WERI-Rb-1 (cell line): Measurements from ENCODE around the gene POC5.

Experiments used
- DNase-seq: peaks from one replicate; pipeline ENCODE4 v3.0.0-alpha.2; 2020
- H3K27ac ChIP-seq: fragments of 250-450 bp; sonication (Bioruptor Pico); 2 replicates; pipeline ENCODE4 v1.5.1; 2020; ENCODE audit warnings: mild to moderate bottlenecking, moderate library complexity
- H3K27me3 ChIP-seq: fragments of 250-450 bp; sonication (Bioruptor Pico); 2 replicates; pipeline ENCODE4 v1.5.1; 2021; ENCODE audit warnings: mild to moderate bottlenecking, low read depth, moderate library complexity; ENCODE audit not compliant: insufficient read depth, severe bottlenecking
- H3K36me3 ChIP-seq: fragments of 250-450 bp; sonication (Bioruptor Pico); 2 replicates; pipeline ENCODE4 v1.5.1; 2020; ENCODE audit warnings: mild to moderate bottlenecking, moderate library complexity
- H3K4me3 ChIP-seq: 2 replicates; pipeline ENCODE4 v1.5.1; 2011; ENCODE audit warnings: low read depth, mild to moderate bottlenecking, control low read depth, low read length
- H3K9me3 ChIP-seq: fragments of 250-450 bp; sonication (Bioruptor Pico); 2 replicates; pipeline ENCODE4 v1.5.1; 2021; ENCODE audit warnings: mild to moderate bottlenecking, moderate library complexity; ENCODE audit not compliant: severe bottlenecking
- CTCF ChIP-seq: IDR thresholded peaks from 2 replicates; pipeline ENCODE4 v1.5.1; 2011; ENCODE audit warnings: low read depth, mild to moderate bottlenecking, control low read depth, inconsistent platforms, low read length

The POC5 gene

GRCh38 chr5:75653521-75653920 lies 63.7 kb downstream of the POC5 start:
- H3K36me3 ChIP-seq = no peaks in the 10 kb centered on the region
- TF ChIP-seq CTCF = no peak

GRCh38 chr5:75651575-75652238 lies 65.5 kb downstream of the POC5 start:
- no peak overlapping the region for H3K4me3 ChIP-seq
- no peaks in the 10 kb centered on the region for H3K27me3 ChIP-seq
- no peaks in the 10 kb centered on the region for H3K36me3 ChIP-seq
- no peaks in the 10 kb centered on the region for H3K9me3 ChIP-seq
- TF ChIP-seq CTCF = no peak
- H3K27ac ChIP-seq = no peak overlapping the region
- no peak for DNase-seq

More at GRCh38 chr5:75653521-75653920, 63.7 kb downstream of the POC5 start:
- no peak for DNase-seq
- Histone ChIP-seq H3K27me3 (no peaks in the 10 kb centered on the region), H3K27ac (no peak overlapping the region), H3K9me3 (no peaks in the 10 kb centered on the region), H3K4me3 (no peak overlapping the region)

GRCh38 chr5:75648712-75649111 lies 68.5 kb downstream of the POC5 start:
- Histone ChIP-seq H3K9me3 (no peaks in the 10 kb centered on the region), H3K27me3 (no peaks in the 10 kb centered on the region), H3K4me3 (no peak overlapping the region), H3K36me3 (no peaks in the 10 kb centered on the region), H3K27ac (no peak overlapping the region)
- TF ChIP-seq CTCF = no peak
- no peak for DNase-seq

DNA sequence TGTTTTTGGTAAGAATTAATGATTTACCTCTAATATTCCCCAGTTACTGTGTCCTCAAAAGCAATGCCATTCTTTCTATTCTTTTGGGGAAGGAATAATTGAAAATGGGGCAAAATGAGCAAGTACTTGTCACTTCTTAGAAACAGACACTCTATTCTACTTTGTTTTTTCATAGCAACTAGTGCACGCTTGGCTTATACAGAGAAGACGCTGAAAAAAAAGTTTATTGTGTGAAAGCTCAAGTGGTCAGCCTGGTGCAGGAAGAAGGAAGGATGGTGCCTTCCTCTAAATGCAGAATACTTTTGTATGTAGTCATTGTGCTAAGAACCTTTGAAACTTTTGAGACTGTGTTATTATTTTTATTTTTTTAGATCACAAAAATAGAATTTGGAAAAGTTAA lies 76.4 kb downstream of the POC5 start:
- DNase-seq = no peak
- TF ChIP-seq CTCF = no peak
- Histone ChIP-seq H3K36me3 (no peaks in the 10 kb centered on the region), H3K27ac (no peak overlapping the region), H3K27me3 (no peaks in the 10 kb centered on the region), H3K4me3 (no peak overlapping the region), H3K9me3 (no peaks in the 10 kb centered on the region)

DNA sequence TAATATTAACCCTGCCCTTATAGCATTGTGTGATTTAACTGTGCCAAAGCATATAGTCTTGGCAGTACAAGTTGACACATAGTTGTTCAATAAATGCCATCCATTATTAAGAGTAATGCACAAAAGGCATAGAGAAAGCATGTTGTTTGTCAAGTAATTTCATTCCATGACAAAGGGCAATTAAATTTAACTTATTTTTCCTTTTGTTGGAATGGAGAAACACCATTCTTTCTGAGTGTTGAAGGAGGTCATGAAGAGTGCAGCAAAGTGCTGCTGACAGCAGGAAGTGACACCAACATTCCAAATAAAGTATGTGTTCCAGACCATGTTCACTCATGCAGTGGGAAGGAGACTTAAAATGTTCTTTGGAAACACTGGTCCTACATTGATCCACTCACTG lies 76.8 kb downstream of the POC5 start:
- TF ChIP-seq CTCF = no peak
- no peak overlapping the region for H3K27ac ChIP-seq
- H3K27me3 ChIP-seq = no peaks in the 10 kb centered on the region
- no peak overlapping the region for H3K4me3 ChIP-seq
- H3K36me3 ChIP-seq = no peaks in the 10 kb centered on the region
- H3K9me3 ChIP-seq = no peaks in the 10 kb centered on the region
- no peak for DNase-seq
